GM18526 (cell line): ENCODE results near the gene ATXN7L3.

ENCODE experiments used
- POLR2A ChIP-seq: IDR thresholded peaks from 3 replicates; pipeline ENCODE4 v1.6.1; 2011; ENCODE audit not compliant: insufficient read length; ENCODE audit errors: extremely low read depth

Gene ATXN7L3

DNA sequence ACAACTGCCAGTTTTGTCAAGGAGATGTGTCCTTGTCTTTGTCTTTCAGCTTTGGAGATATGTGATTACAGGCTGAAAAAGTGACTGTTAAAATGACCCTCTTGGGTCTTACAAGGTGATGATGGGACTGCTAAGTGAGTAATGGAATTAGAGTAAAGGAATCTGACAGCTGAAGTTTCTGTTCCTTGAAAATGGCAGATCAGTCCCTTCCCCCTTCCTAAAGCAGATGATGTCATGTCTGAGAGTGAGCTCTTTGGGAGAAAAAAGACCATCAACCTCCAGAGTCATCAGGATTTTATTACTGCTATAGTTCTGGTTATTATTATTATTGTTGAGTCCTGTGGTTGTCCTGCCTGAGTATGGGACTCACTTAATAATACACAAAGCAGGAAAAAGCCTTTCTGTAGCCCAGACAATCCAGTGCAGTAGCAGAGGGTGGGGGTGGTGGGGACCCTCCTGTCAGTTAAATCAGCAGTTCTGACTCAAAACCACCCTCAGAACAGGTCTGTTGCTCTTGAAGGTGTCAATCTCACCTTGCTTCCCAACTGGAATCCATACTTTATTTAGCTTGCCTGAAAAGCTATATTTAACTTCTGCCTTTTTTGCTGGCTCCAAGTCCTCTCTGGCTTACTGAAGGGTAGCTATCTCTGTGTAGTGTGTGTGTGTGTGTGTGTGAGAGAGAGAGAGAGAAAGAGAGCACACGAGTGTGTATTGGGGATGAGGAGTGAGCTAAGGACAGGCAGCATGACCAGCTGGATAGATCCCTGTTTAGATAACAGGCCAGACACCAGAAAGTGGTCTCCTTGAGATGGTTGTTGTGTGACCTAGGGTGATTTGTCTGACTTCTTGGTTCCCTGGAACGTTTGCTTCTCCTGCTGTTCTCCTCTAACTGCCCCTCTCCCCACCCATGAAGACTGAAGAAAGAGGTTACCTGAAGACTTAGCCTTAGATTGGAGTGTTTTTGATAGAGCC, 53.0 kb downstream of the ATXN7L3 start:
- TF ChIP-seq POLR2A, result no peak

DNA sequence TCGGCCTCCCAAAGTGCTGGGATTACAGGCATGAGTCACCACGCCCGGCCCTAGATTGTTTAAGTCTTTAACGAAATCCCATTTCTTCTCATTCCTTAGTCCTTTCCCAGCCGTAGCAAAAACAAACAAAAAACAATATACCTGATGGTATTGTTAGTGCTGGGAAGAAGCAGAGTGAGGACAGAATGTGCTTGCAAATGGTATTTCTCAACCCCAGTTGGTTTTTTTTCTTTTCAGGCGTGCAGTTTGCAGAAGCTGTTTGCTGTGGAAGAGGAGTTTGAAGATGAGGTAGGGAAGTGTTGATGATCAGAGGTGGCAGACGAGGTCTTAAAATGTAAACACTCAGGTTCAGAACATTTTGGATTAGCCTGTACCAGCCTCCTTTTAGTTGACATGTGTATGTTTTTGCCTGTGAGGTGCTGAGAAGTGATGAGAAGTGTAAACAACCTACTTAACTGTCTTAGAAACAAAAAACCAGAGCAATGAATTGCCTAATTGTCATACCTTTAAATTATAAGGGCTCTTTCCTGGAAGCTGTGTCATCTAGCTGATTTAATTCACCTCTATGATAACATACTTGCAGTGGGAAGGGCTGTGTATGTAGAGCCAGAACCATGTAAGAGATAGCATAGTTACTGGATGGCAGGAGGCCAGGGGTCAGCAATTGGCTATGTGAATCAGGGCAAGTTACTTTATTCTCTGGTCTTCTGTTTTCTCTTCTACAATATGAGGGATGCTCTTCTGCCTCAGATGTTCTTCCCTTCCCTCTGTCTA, 54.5 kb downstream of the ATXN7L3 start:
- TF ChIP-seq POLR2A, result no peak
